ENCODE measurements around the gene COX8A. TPM values are rescaled to one million over a fixed set of nuclear protein-coding genes. Genes with fewer than 3 reads are reported as not detected.
A peak's percentile ranks its signal among the peaks of the same experiment; 100 is the strongest.

The COX8A gene
- total and polyA plus RNA-seq, 9 of the 15 experiments (the other 6 are each of a cell fraction or from before 2014, with no cell fraction given) = 274 to 1,206 (median 526) TPM

DNA sequence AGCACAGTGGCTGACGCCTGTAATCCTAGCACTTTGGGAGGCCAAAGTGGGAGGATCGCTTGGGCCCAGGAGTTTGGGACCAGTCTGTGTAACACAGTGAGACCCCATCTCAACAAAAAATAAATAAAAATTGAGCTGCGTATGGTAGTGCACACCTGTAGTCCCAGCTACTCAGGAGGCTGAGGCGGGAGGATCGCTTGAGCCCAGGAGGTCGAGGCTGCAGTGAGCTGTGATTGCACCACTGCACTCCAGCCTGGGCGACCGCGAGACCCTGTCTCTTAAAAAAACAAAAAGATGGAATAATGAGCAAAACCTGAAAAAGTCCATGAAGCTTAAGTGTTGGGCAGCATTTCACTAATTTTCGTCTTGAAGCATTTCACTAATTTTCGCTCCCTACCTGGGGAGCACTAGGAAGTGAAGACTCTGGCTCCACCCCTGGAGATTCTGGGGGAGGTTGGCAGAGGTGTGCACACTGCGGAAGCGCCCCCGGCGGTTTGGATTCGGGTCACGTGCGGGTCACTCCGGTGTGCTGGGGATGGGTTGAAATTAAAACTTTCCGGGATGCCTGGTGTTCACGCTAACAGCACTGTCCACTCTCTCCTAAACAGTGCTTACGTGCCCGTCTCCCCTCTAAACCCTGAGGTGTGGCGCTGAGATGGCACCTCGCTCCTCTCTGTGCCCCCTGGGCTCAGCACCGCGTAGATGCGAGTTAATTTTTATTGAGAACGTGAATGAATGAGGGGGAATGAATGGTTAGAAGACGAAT lies 36.5 kb upstream of the COX8A start (continued):
- TF ChIP-seq, protein P1, sequence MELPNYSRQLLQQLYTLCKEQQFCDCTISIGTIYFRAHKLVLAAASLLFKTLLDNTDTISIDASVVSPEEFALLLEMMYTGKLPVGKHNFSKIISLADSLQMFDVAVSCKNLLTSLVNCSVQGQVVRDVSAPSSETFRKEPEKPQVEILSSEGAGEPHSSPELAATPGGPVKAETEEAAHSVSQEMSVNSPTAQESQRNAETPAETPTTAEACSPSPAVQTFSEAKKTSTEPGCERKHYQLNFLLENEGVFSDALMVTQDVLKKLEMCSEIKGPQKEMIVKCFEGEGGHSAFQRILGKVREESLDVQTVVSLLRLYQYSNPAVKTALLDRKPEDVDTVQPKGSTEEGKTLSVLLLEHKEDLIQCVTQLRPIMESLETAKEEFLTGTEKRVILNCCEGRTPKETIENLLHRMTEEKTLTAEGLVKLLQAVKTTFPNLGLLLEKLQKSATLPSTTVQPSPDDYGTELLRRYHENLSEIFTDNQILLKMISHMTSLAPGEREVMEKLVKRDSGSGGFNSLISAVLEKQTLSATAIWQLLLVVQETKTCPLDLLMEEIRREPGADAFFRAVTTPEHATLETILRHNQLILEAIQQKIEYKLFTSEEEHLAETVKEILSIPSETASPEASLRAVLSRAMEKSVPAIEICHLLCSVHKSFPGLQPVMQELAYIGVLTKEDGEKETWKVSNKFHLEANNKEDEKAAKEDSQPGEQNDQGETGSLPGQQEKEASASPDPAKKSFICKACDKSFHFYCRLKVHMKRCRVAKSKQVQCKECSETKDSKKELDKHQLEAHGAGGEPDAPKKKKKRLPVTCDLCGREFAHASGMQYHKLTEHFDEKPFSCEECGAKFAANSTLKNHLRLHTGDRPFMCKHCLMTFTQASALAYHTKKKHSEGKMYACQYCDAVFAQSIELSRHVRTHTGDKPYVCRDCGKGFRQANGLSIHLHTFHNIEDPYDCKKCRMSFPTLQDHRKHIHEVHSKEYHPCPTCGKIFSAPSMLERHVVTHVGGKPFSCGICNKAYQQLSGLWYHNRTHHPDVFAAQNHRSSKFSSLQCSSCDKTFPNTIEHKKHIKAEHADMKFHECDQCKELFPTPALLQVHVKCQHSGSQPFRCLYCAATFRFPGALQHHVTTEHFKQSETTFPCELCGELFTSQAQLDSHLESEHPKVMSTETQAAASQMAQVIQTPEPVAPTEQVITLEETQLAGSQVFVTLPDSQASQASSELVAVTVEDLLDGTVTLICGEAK (IDR thresholded peaks at IDR 0.05) = 0 out of 2 replicates have a peak, but pooled peaks have one; percentile 52
- TF ChIP-seq, protein P1 (CRISPR knock-in tag; IDR thresholded peaks at IDR 0.05) = no peak
- TF ChIP-seq ELF1 (tag; IDR thresholded peaks at IDR 0.05) (no peak; the same call in 1 of the 2 replicates), ARID1B (IDR thresholded peaks at IDR 0.05) (0 out of 2 replicates have a peak, but pooled peaks have one; percentile 15), BHLHE40 (IDR thresholded peaks at IDR 0.05; ENCODE audit: low read length) (peak; percentile 87), DIDO1 (tag; IDR thresholded peaks at IDR 0.05; ENCODE audit: low read depth) (peak; percentile 41; the same call in 1 of the 2 replicates), POLR2A (conservative IDR thresholded peaks at IDR 0.05) (no peak), MTA3 (IDR thresholded peaks at IDR 0.05; ENCODE audit: borderline replicate concordance) (0 out of 2 replicates have a peak, but pooled peaks have one; percentile 34), HNRNPUL1 (IDR thresholded peaks at IDR 0.05; ENCODE audit: low read length) (no peak), GATAD2A (IDR thresholded peaks at IDR 0.05) (no peak), ETV1 (tag; conservative IDR thresholded peaks at IDR 0.05; ENCODE audit: low read depth) (peak; percentile 34; the same call in 1 of the 2 replicates), MYC (IDR thresholded peaks at IDR 0.05; ENCODE audit: low read depth, low read length) (peak; percentile 18; the same call in 1 of the 2 replicates), MYC (CRISPR knock-in tag; IDR thresholded peaks at IDR 0.05; ENCODE audit: borderline replicate concordance, low read depth) (no peak), SIRT6 (IDR thresholded peaks at IDR 0.05; ENCODE audit: low read depth, low read length) (no peak), PYGO2 (tag; IDR thresholded peaks at IDR 0.05) (0 out of 2 replicates have a peak, but pooled peaks have one; percentile 19), PML (IDR thresholded peaks at IDR 0.05; ENCODE audit: low read length) (peak; percentile 42; the same call in 1 of the 2 replicates)
- TF ChIP-seq, protein P2, sequence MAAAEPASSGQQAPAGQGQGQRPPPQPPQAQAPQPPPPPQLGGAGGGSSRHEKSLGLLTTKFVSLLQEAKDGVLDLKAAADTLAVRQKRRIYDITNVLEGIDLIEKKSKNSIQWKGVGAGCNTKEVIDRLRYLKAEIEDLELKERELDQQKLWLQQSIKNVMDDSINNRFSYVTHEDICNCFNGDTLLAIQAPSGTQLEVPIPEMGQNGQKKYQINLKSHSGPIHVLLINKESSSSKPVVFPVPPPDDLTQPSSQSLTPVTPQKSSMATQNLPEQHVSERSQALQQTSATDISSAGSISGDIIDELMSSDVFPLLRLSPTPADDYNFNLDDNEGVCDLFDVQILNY (CRISPR knock-in tag; IDR thresholded peaks at IDR 0.05) = no peak
- TF ChIP-seq, protein P3, sequence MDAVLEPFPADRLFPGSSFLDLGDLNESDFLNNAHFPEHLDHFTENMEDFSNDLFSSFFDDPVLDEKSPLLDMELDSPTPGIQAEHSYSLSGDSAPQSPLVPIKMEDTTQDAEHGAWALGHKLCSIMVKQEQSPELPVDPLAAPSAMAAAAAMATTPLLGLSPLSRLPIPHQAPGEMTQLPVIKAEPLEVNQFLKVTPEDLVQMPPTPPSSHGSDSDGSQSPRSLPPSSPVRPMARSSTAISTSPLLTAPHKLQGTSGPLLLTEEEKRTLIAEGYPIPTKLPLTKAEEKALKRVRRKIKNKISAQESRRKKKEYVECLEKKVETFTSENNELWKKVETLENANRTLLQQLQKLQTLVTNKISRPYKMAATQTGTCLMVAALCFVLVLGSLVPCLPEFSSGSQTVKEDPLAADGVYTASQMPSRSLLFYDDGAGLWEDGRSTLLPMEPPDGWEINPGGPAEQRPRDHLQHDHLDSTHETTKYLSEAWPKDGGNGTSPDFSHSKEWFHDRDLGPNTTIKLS (IDR thresholded peaks at IDR 0.05; ENCODE audit: borderline replicate concordance, low read depth) = 0 out of 2 replicates have a peak, but pooled peaks have one; percentile 21

Measured in K562 (cell line).